ENCODE measurements around the gene IFNA1.

Gene IFNA1

GRCh38 chr9:21477466-21477865, 37.2 kb downstream of the IFNA1 start:
- Mint-ChIP-seq H3K9me3 (no peaks in the 10 kb centered on the region), H3K36me3 (no peaks in the 10 kb centered on the region), H3K4me1 (peaks cover 6% of the 10 kb centered on the region), H3K27me3 (peaks cover 15% of the 10 kb centered on the region), H3K27ac (no peak overlapping the region), H3K4me3 (no peak overlapping the region)
- no peak for ATAC-seq

GRCh38 chr9:21479152-21479702, 39.0 kb downstream of the IFNA1 start:
- ATAC-seq: no peak
- H3K27me3 Mint-ChIP-seq: peaks cover 11% of the 10 kb centered on the region
- no peak overlapping the region for H3K27ac Mint-ChIP-seq
- H3K9me3 Mint-ChIP-seq: peaks cover 2% of the 10 kb centered on the region
- no peak overlapping the region for H3K4me3 Mint-ChIP-seq
- no peaks in the 10 kb centered on the region for H3K36me3 Mint-ChIP-seq
- peaks cover 6% of the 10 kb centered on the region for H3K4me1 Mint-ChIP-seq

- Mint-ChIP-seq H3K36me3 (no peaks in the 10 kb centered on the region), H3K4me1 (peaks cover 6% of the 10 kb centered on the region), H3K4me3 (no peak overlapping the region), H3K9me3 (peaks cover 10% of the 10 kb centered on the region), H3K27ac (no peak overlapping the region), H3K27me3 (peaks cover 9% of the 10 kb centered on the region)
- ATAC-seq: peak; percentile 20
Measured at GRCh38 chr9:21481470-21482056, 41.3 kb downstream of the IFNA1 start.

- Mint-ChIP-seq H3K27me3 (peaks cover 9% of the 10 kb centered on the region), H3K27ac (no peak within 1 kb of the TSS), H3K36me3 (no peaks in the 10 kb centered on the region), H3K4me3 (no peak within 1 kb of the TSS), H3K9me3 (peaks cover 10% of the 10 kb centered on the region), H3K4me1 (peaks cover 6% of the 10 kb centered on the region)
- no peak for ATAC-seq
Measured at GRCh38 chr9:21482213-21482612, 42.0 kb downstream of the IFNA1 start, which contains the start of gene IFNE. IFNE (minus strand) TSS chr9:21482313; CDS start chr9:21481694, 619 bp downstream.
